ENCODE measurements around the gene F10. TPM values are rescaled to one million over a fixed set of nuclear protein-coding genes. Genes with fewer than 3 reads are reported as not detected.

The F10 gene
- total RNA-seq, 2 experiments from 2014 or later, result not detected

DNA sequence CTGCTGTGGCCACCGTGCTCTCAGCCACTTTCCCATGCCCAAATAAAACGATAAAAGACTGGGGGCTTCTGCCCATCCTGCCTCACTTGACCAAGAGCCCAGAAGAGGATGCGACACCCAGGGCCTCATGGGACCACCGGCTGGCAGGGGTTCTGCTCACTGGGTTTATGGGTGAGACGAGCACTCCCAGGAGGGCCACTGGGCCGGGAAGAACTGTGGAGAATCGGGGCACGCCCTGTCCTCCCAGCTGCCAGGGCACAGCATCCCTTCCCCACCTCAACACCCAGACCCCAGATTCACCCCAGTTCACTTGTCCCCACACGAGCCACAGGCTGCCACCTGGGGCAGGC is 4.7 kb upstream of the F10 start:
- intact Hi-C loops (cut with micrococcal nuclease; ENCODE audit: unreplicated experiment), result no loop called here
- BruUV-seq (replicated peaks), result no TSS peak
- POLR2A ChIA-PET, result no interaction called here
- H2AFZ ChIP-seq (ENCODE audit: low read length), result no peak overlapping the region
- TF ChIP-seq, protein P1, sequence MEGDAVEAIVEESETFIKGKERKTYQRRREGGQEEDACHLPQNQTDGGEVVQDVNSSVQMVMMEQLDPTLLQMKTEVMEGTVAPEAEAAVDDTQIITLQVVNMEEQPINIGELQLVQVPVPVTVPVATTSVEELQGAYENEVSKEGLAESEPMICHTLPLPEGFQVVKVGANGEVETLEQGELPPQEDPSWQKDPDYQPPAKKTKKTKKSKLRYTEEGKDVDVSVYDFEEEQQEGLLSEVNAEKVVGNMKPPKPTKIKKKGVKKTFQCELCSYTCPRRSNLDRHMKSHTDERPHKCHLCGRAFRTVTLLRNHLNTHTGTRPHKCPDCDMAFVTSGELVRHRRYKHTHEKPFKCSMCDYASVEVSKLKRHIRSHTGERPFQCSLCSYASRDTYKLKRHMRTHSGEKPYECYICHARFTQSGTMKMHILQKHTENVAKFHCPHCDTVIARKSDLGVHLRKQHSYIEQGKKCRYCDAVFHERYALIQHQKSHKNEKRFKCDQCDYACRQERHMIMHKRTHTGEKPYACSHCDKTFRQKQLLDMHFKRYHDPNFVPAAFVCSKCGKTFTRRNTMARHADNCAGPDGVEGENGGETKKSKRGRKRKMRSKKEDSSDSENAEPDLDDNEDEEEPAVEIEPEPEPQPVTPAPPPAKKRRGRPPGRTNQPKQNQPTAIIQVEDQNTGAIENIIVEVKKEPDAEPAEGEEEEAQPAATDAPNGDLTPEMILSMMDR (conservative IDR thresholded peaks at IDR 0.05; ENCODE audit: low read length), result no peak
- TF ChIP-seq EZH2phosphoT487 (IDR thresholded peaks at IDR 0.05; ENCODE audit: borderline replicate concordance, low read depth, low read length), result no peak
- DNase-seq (ENCODE audit: low spot score), result no peak
- H3K27ac ChIP-seq (ENCODE audit: low read depth, low read length, poor library complexity, severe bottlenecking), result no peak overlapping the region
- H4K20me1 ChIP-seq (ENCODE audit: insufficient read depth, low read length), result no peaks in the 10 kb centered on the region
- no peaks in the 10 kb centered on the region for H3K79me2 ChIP-seq (ENCODE audit: insufficient read depth, low read depth, low read length)
- H3K4me3 ChIP-seq (ENCODE audit: low read depth, low read length, poor library complexity, severe bottlenecking), result no peak overlapping the region
- H3K4me2 ChIP-seq (ENCODE audit: low read length), result no peak overlapping the region
- CTCF ChIA-PET (ENCODE audit: unreplicated experiment), result no interaction called here
- H3K36me3 ChIP-seq (ENCODE audit: insufficient read depth, low read length), result no peaks in the 10 kb centered on the region
- H3K9me2 ChIP-seq (ENCODE audit: insufficient read depth, low read length), result no peaks in the 10 kb centered on the region
- no peaks in the 10 kb centered on the region for H3K4me1 ChIP-seq (ENCODE audit: insufficient read depth, low read length, poor library complexity, severe bottlenecking)
- no peaks in the 10 kb centered on the region for H3K9me3 ChIP-seq (ENCODE audit: low read length)

DNA sequence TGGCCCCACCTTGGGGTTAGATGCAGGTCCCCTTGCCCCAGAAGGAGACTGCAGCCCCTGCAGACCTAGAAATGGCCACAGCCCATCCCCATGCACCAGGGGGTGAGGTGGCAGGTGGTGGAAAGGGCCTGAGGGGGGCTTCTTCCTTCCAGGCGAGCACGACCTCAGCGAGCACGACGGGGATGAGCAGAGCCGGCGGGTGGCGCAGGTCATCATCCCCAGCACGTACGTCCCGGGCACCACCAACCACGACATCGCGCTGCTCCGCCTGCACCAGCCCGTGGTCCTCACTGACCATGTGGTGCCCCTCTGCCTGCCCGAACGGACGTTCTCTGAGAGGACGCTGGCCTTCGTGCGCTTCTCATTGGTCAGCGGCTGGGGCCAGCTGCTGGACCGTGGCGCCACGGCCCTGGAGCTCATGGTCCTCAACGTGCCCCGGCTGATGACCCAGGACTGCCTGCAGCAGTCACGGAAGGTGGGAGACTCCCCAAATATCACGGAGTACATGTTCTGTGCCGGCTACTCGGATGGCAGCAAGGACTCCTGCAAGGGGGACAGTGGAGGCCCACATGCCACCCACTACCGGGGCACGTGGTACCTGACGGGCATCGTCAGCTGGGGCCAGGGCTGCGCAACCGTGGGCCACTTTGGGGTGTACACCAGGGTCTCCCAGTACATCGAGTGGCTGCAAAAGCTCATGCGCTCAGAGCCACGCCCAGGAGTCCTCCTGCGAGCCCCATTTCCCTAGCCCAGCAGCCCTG is 4.2 kb upstream of the F10 start:
- intact Hi-C loops (cut with micrococcal nuclease; ENCODE audit: unreplicated experiment), result no loop called here
- Histone ChIP-seq H2AFZ (ENCODE audit: low read length) (no peak overlapping the region), H3K79me2 (ENCODE audit: insufficient read depth, low read depth, low read length) (no peaks in the 10 kb centered on the region), H3K4me3 (ENCODE audit: low read depth, low read length, poor library complexity, severe bottlenecking) (no peak overlapping the region), H3K4me1 (ENCODE audit: insufficient read depth, low read length, poor library complexity, severe bottlenecking) (no peaks in the 10 kb centered on the region), H4K20me1 (ENCODE audit: insufficient read depth, low read length) (no peaks in the 10 kb centered on the region), H3K27ac (ENCODE audit: low read depth, low read length, poor library complexity, severe bottlenecking) (no peak overlapping the region), H3K9me3 (ENCODE audit: low read length) (no peaks in the 10 kb centered on the region), H3K9me2 (ENCODE audit: insufficient read depth, low read length) (no peaks in the 10 kb centered on the region), H3K36me3 (ENCODE audit: insufficient read depth, low read length) (no peaks in the 10 kb centered on the region), H3K4me2 (ENCODE audit: low read length) (no peak overlapping the region)
- no TSS peak for BruUV-seq (replicated peaks)
- POLR2A ChIA-PET, result no interaction called here
- CTCF ChIA-PET (ENCODE audit: unreplicated experiment), result no interaction called here
- no peak for DNase-seq (ENCODE audit: low spot score)
- TF ChIP-seq, protein P1 (conservative IDR thresholded peaks at IDR 0.05; ENCODE audit: low read length), result no peak
- no peak for TF ChIP-seq EZH2phosphoT487 (IDR thresholded peaks at IDR 0.05; ENCODE audit: borderline replicate concordance, low read depth, low read length)

DNA sequence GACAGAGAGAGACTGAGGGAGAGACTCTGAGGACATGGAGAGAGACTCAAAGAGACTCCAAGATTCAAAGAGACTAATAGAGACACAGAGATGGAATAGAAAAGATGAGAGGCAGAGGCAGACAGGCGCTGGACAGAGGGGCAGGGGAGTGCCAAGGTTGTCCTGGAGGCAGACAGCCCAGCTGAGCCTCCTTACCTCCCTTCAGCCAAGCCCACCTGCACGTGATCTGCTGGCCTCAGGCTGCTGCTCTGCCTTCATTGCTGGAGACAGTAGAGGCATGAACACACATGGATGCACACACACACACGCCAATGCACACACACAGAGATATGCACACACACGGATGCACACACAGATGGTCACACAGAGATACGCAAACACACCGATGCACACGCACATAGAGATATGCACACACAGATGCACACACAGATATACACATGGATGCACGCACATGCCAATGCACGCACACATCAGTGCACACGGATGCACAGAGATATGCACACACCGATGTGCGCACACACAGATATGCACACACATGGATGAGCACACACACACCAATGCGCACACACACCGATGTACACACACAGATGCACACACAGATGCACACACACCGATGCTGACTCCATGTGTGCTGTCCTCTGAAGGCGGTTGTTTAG is 3.3 kb upstream of the F10 start:
- ChIA-PET CTCF (ENCODE audit: unreplicated experiment) (no interaction called here), POLR2A (no interaction called here)
- no peaks in the 10 kb centered on the region for H3K9me3 ChIP-seq (ENCODE audit: low read length)
- no peaks in the 10 kb centered on the region for H3K4me1 ChIP-seq (ENCODE audit: insufficient read depth, low read length, poor library complexity, severe bottlenecking)
- no peaks in the 10 kb centered on the region for H3K36me3 ChIP-seq (ENCODE audit: insufficient read depth, low read length)
- H3K9me2 ChIP-seq (ENCODE audit: insufficient read depth, low read length), result no peaks in the 10 kb centered on the region
- DNase-seq (ENCODE audit: low spot score), result no peak
- TF ChIP-seq, protein P1 (conservative IDR thresholded peaks at IDR 0.05; ENCODE audit: low read length), result no peak
- no peak for TF ChIP-seq EZH2phosphoT487 (IDR thresholded peaks at IDR 0.05; ENCODE audit: borderline replicate concordance, low read depth, low read length)
- no peak overlapping the region for H3K27ac ChIP-seq (ENCODE audit: low read depth, low read length, poor library complexity, severe bottlenecking)
- H3K4me2 ChIP-seq (ENCODE audit: low read length), result no peak overlapping the region
- no peaks in the 10 kb centered on the region for H3K79me2 ChIP-seq (ENCODE audit: insufficient read depth, low read depth, low read length)
- H4K20me1 ChIP-seq (ENCODE audit: insufficient read depth, low read length), result no peaks in the 10 kb centered on the region
- BruUV-seq (replicated peaks), result no TSS peak
- no peak overlapping the region for H2AFZ ChIP-seq (ENCODE audit: low read length)
- H3K4me3 ChIP-seq (ENCODE audit: low read depth, low read length, poor library complexity, severe bottlenecking), result no peak overlapping the region
- intact Hi-C loops (cut with micrococcal nuclease; ENCODE audit: unreplicated experiment), result no loop called here

All from OCI-LY7 (cell line).